LoVo (cell line): Measurements from ENCODE around the gene ONECUT1.

Experiments used
- DNase-seq: peaks from one replicate; pipeline ENCODE4 v3.0.0-alpha.2; 2016; ENCODE audit warnings: low spot score

Gene ONECUT1

DNA sequence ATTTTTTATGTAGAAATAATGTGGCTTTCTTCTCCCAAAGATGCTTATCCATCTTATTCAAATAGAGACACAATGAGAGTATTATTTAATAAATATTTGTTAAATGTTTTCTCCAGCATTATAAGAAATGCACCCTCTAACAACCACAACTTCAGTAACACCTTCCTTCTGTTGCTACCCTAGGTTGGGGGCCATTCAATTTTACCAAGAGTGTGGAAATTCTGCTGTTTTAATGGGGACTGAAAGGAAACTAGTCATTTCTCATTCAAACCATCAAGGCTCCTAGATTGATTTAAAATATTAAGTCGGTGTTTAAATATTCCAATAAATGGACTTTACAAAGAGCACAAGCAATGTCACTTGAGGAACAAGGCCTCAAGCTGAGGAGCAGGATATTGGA is 7.6 kb downstream of the ONECUT1 start:
- DNase-seq = no peak

GRCh38 chr15:52780172-52780980 is 9.8 kb downstream of the ONECUT1 start:
- DNase-seq = peak; percentile 68

GRCh38 chr15:52778457-52778856 is 11.7 kb downstream of the ONECUT1 start:
- no peak for DNase-seq

GRCh38 chr15:52772766-52773165 is 17.4 kb downstream of the ONECUT1 start:
- no peak for DNase-seq

DNA sequence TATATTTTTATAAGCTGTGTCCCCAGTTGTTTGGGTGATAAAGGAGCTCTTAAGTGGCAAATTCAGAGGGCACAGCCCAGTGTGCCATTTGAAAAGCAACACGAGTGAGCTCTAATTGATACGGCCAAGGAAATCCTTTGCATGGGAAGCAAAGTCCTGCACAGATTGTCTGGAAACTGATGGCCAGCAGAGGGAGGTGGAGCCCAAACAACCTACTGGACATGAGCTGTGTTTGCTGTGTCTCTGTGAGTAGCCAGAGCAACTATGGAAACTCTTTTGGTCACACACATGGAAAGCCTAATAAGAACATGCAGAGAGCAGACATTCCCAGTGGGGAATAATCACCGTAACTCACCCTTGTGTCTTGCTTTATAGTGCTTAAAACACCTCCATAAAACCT is 24.4 kb downstream of the ONECUT1 start:
- no peak for DNase-seq

DNA sequence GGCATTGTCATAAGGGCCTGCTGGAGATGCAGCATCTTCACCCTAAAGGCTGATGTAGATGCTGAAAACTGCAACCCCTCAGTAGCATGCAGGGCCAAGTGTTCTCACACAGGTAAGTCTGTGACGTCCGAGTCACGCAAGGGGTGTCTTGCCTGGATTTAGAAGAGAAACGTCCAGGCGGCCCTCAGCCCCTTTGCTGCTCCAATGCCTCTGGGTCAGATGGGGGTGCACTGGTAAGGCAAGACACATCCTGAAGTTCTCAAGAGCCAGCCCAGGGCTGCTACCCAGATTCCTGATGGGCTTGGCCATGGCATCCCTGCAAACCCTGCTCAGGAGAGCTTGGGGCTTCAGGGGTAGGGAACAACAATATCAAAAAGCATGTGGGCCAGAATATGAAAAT is 25.4 kb downstream of the ONECUT1 start:
- no peak for DNase-seq

- DNase-seq = no peak
These were observed 27.5 kb downstream of the ONECUT1 start for GRCh38 chr15:52762621-52763020.

- no peak for DNase-seq
These were observed 29.6 kb downstream of the ONECUT1 start for GRCh38 chr15:52760562-52760961.

GRCh38 chr15:52759969-52760368 is 30.2 kb downstream of the ONECUT1 start:
- DNase-seq = no peak

GRCh38 chr15:52757496-52757895 is 32.6 kb downstream of the ONECUT1 start:
- no peak for DNase-seq

DNA sequence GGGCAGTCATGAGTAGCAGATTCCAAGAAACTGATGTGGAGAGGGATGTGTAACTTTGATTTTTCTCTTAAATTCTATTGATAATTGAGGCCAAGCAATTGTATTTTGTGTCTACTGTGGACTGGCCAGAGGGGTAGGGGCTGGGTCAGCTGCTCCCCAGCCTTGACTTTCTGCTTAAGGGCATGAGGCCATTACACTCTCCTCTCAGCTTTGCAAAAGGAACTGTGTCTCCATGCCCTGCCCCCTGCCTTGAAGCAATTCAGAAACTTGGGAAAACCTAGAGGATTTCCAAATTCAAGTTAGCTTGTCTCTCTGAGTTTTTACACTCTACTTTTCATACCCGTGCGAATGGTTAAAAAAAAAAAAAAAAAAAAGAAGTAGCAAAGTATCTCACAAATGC is 38.6 kb downstream of the ONECUT1 start:
- DNase-seq = no peak

GRCh38 chr15:52749258-52749657 is 40.9 kb downstream of the ONECUT1 start:
- DNase-seq = no peak

DNA sequence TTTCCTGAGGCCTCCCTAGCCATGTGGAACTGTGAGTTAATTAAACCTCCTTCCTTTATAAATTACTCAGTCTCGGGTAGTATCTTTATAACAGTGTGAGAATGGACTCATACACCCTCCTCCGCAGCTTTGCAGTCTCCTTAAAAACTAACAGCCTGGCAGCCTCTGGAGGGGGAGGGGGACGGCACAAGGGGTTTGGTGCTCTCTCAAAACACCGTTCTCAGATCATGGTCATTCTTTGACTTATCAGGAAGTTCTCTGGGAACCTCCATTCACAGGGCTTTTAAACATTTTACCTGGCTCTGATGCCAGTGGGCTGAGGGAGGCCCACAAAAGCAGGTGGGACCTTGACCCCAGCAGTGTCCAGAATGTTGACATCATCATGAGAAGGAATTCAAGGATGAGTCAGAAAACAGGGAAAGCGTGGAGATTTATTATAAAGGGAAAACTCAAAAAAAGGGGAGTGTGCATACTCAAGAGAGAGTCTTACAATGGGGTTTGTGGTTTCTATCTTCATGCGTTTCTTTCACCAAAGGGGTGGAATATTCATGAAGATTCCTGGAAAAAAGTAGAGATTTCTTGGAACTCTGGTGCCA is 43.9 kb downstream of the ONECUT1 start:
- no peak for DNase-seq

DNA sequence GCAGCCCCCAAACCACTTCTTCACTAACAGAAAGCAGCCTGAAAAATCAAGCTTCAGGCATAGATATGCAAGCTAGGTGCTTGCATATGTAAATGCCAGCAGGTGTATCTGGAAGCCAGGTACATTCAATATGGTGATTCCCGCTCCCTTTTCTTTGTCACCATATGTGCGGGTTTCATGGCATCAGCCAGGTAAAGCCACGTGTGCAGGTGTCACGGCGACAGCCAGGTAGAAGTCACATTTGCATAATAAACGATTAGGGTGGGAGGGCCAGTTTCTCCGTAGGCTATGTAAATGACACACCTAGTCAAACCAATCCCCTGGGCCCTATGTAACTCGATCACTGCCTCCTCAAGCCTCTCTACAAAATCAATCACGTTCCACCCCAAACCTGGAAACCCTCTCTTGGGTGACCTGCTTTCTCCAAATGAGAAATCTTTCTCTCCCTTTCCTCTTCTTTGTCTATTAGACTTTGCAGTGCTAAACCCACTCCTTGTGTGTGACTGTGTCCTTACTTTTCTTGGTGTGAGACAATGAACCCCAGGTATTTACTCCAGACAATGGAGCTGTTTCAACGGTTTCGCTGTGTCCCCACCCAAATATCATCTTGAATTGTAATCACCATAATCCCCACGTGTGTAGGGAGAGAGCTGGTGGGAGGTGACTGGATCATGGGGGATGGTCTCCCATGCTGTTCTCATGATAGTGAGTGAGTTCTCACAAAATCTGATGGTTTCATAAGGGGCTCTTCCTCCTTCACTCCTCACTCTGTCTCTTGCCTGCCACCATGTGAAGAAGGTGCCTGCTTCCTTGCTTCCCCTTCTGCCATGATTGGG is 44.6 kb downstream of the ONECUT1 start:
- DNase-seq = no peak

DNA sequence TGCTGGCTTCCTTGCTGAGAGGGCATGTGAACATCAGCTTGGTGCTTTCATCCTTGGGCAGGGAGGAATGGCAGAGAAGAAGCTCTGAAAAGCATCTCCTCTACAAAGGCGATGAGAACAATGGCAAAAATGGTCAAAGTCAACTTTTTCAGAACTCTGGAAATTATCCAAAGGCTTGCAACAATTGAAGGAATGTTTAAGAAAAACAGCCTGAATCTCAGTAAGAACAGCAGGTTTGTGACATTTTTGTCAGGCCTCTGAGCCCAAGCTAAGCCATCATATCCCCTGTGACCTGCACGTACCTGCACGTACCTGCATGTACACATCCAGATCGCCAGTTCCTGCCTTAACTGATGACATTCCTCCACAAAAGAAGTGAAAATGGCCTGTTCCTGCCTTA is 51.8 kb downstream of the ONECUT1 start:
- no peak for DNase-seq

- no peak for DNase-seq
These were observed 52.4 kb downstream of the ONECUT1 start for GRCh38 chr15:52737720-52738119.

- DNase-seq = peak; percentile 78
These were observed 54.7 kb downstream of the ONECUT1 start for GRCh38 chr15:52735231-52736089.

DNA sequence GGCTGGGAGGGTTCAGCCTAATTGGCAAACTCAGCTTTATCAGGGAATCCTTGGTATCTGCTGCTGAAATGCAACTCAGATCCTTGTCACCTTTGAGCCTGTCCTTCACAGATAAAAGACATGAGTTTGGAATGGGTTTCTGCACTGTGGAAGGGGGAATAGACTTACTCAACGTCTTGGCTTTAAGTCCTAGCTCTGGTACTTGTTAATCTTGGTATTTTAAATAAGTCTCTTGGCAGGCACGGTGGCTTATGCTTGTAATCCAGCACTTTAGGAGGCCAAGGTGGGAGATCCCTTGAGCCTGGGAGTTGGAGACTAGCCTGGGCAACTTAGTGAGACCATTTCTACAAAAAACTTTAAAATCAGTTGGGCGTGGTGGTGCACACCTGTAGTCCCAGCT is 55.8 kb downstream of the ONECUT1 start:
- DNase-seq = no peak

GRCh38 chr15:52733696-52734255 is 56.4 kb downstream of the ONECUT1 start:
- DNase-seq = no peak

- no peak for DNase-seq
These were observed 57.0 kb downstream of the ONECUT1 start for GRCh38 chr15:52733088-52733487.

- no peak for DNase-seq
These were observed 57.6 kb downstream of the ONECUT1 start for GRCh38 chr15:52732551-52732950.
